ENCODE measurements around the gene PILRA. TPM values are rescaled to one million over a fixed set of nuclear protein-coding genes. Genes with fewer than 3 reads are reported as not detected.
"Not testable (repeated sequence)": the region's sequence is repeated elsewhere in the genome, so short reads cannot be mapped to it uniquely, and the experiment has no call there.

Gene PILRA
- total RNA-seq, 2 donors from 2014 or later = 5.9 to 15.3 TPM

DNA sequence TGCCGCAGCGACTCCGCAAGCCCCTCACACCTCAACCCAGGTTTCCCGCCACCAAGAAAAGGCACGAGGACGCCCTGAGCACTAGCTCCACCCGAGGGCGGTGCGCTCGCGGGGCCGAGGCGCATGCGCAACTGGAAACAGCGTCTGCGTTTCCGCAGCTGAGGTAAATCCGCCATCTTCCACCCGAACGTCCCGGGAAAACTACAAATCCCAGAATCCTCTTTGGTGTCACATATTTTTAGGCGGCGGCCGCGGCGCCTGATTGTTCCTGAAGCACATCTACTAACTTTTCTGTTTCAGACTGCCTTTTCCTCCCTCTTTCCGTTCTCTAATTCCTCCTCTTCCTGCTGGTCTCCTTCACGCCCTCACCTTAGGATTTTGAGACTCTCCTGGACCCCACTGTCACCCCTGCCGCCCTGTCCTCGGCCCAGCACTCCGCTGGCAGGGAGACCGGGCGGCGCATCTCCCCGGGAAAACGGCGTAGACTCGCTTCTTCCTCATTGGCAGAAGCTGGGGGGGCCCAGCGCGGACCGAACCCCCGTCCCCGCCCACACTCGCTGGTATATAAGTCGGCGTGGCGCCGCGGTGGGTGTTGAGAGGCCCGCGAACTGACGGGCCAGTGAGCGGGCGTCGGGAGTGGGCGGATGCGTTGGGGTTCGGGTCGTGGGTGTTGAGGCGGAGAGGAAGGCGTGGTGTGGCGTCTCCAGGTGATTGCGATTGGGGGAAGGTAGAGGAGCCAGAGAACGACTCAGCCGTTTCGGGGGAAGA, 55.1 kb downstream of the PILRA start, which contains the start of gene ZCWPW1:
Gene ZCWPW1 (minus strand): TSS at position 505 of the 768 bp plus-strand sequence. CDS start 8,054 bp downstream, outside the sequence.
- intact Hi-C loops (cut with DNase I) = no loop called here

DNA sequence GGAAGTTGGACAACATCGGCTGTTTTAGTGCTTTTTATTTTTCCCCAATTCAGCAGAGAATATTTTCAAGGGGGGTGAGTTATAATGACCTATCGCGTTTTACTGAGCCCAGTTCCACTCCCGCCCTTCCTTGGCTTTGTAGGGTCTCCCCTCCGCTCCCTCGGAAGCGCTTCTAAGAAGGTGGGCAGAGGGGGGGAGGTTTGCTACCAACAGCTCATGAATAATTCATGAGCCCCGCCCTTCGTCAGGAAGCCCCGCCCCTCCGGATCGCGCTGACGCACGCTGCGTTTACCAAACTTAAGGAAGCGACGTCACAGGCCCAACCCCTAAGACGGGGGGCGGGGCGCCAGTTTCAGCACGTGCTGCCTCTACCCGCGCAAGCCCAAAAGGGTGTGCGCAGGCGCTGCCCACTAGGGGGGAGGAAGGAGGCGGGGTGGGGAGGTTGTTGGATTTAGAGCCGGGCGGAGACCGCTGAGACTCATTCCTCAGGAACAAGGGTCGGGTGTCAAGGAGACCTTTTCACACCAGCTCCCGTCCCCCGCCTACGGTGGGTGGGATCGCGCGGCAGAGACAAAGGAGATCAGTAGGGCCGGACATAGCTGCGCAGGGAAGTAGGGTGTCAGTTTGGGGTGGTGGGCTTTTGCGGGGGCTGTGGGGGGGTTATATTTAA, 55.8 kb downstream of the PILRA start:
- intact Hi-C loops (cut with DNase I) = no loop called here
- peak; percentile 100 for DNase-seq (ENCODE audit: low spot score)

More for the DNA sequence above, 55.1 kb downstream of the PILRA start, which contains the start of gene ZCWPW1:
- DNase-seq (ENCODE audit: low spot score) = peak; percentile 99

DNA sequence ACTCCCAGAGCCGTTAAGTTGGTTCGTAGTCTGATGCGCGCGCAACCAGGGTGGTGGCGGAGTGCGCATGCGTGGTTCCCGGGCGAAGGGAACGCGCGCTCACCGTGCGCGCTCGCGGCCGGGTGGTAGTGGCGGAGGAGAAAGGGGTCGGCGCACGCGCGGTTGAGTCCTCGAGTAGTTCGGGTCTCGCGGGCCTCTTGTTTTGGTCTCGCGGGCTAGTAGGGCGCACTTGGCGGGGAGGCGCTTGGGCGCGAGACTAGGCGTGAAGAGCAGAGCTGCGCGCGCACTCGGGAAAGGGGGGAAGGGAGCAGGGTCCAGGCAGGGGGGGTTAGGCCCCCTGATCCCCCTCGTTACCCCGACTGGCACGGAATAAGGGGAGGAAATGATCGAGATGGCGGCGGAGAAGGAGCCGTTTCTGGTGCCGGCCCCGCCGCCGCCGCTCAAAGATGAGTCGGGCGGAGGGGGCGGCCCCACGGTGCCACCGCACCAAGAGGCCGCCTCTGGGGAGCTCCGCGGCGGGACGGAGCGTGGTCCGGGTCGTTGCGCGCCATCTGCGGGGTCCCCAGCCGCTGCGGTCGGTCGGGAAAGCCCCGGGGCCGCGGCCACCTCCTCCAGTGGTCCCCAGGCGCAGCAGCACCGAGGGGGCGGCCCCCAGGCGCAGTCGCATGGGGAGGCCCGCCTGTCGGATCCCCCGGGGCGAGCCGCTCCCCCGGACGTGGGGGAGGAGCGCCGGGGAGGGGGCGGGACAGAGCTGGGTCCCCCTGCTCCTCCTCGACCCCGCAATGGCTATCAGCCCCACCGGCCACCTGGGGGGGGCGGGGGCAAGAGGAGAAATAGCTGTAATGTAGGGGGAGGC, 56.6 kb downstream of the PILRA start, which contains the start of gene MEPCE:
Gene MEPCE (plus strand): TSS at position 195 of the 856 bp plus-strand sequence. CDS start 188 bp downstream, at position 383.
- peak; percentile 99 for DNase-seq (ENCODE audit: low spot score)
- intact Hi-C loops (cut with DNase I) = no loop called here

DNA sequence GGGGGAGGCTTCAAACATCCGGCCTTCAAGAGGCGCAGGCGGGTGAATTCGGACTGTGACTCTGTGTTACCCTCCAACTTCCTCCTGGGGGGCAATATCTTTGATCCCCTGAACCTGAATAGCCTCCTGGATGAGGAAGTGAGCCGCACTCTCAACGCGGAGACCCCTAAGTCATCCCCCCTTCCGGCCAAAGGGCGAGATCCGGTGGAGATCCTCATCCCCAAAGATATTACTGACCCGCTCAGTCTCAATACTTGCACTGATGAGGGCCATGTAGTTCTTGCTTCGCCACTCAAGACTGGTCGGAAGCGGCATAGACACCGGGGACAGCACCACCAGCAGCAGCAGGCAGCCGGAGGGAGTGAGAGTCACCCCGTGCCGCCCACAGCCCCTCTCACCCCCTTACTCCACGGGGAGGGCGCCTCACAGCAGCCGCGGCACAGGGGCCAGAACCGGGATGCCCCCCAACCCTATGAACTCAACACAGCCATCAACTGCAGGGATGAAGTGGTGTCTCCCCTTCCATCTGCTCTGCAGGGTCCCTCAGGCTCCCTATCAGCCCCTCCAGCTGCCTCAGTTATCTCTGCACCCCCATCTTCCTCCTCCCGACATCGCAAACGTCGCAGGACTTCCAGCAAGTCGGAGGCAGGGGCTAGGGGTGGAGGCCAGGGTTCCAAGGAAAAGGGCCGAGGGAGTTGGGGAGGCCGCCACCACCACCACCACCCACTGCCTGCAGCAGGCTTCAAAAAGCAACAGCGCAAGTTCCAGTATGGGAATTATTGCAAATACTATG, 57.4 kb downstream of the PILRA start:
- no peak for DNase-seq (ENCODE audit: low spot score)
- intact Hi-C loops (cut with DNase I) = no loop called here

DNA sequence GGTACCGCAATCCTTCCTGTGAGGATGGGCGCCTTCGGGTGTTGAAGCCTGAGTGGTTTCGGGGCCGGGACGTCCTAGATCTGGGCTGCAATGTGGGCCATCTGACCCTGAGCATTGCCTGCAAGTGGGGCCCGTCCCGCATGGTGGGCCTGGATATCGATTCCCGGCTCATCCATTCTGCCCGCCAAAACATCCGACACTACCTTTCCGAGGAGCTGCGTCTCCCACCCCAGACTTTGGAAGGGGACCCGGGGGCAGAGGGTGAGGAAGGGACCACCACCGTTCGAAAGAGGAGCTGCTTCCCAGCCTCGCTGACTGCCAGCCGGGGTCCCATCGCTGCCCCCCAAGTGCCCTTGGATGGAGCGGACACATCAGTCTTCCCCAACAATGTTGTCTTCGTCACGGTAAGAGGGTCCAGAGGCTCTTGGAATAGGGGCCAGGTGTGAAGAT, 58.0 kb downstream of the PILRA start:
- intact Hi-C loops (cut with DNase I) = no loop called here
- DNase-seq (ENCODE audit: low spot score) = peak; percentile 81

DNA sequence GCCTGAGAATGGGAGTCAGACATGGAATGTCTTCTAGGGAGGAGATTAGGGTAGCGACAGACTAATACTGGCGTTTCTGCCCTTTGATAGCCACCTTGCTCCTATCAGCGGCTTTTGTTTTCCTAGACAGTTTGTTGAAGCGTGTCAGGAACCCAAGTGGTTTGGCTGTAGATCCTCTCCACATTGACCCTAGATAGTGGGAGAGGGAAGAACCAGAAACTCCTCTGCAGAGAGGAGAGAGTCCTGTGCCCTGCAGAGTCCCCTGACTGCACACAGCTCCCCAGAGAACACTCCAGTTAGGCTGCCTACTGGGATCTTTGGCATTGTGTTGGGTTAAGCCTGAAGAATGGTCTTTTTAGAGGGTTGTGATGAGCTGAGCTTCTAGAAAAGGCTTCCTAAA, 58.8 kb downstream of the PILRA start:
- intact Hi-C loops (cut with DNase I) = no loop called here

DNA sequence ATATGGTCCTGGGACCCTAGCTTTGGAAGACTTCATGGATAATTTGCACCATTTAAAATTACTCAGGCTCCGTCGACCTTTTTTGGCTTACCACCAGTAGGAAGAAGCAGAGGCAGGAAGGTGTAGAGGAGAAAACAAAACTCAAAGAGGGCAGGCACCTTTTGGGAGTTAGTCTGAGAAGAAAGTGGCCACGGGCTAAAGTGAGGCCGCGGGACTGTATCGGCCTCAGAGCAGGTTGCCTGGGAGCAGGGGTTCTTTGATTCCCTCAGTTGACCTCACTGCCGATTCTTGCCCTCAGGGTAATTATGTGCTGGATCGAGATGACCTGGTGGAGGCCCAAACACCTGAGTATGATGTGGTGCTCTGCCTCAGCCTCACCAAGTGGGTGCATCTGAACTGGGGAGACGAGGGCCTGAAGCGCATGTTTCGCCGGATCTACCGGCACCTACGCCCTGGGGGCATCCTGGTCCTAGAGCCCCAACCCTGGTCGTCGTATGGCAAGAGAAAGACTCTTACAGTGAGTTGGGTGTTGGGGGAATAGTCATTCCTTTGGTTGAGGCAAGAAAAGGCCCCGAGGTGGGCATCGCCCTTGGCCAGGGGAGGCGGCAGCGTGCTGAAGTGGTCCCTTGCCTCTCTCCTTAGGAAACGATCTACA, 59.5 kb downstream of the PILRA start:
- intact Hi-C loops (cut with DNase I) = no loop called here
- peak; percentile 70 for DNase-seq (ENCODE audit: low spot score)

More for the DNA sequence above, 58.8 kb downstream of the PILRA start:
- DNase-seq (ENCODE audit: low spot score) = no peak

DNA sequence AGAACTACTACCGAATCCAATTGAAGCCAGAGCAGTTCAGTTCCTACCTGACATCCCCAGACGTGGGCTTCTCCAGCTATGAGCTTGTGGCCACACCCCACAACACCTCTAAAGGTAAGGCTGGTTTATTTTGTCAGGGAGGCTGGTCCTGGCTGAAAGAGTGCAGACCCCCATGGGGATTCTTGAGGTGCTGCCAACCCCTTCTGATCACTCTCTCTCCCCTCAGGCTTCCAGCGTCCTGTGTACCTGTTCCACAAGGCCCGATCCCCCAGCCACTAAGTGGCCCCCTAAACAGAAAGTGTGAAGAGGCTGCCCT, 59.9 kb downstream of the PILRA start:
- intact Hi-C loops (cut with DNase I) = no loop called here
- no peak for DNase-seq (ENCODE audit: low spot score)

DNA sequence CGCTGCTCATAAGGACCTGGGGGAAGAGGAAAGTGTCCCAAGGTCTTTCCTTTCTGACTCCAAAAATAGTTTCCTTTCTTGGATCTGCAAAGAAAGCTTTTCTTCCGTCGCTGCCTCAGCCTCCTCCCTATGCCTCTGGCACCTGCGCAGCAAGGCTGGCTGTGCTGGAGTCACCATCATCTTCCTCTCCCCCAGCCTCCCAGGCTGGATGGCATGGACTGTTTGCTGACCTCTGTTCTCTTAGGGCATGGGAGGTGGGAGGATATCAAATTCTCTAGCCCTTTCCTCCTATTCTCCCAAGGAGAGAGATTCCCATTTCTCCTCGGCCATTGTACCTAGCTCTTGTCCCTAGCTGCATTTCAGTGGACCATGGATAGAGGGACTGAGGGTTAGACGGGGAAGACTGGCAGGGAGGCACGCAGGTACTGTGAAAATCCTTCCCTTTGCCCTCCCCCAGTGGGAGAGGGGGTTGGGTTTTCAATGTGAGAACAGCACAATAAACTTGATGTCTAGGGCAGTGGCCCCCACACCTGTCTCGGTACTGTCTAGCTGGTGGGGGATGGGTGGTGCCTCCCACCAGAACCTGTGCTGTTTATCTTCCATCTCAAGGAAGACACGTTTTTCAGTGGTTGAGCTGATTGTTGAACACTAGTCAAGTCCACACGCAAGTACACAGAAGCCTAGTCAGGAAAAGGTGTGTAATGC, 60.5 kb downstream of the PILRA start:
- peak; percentile 49 for DNase-seq (ENCODE audit: low spot score)
- intact Hi-C loops (cut with DNase I) = no loop called here

DNA sequence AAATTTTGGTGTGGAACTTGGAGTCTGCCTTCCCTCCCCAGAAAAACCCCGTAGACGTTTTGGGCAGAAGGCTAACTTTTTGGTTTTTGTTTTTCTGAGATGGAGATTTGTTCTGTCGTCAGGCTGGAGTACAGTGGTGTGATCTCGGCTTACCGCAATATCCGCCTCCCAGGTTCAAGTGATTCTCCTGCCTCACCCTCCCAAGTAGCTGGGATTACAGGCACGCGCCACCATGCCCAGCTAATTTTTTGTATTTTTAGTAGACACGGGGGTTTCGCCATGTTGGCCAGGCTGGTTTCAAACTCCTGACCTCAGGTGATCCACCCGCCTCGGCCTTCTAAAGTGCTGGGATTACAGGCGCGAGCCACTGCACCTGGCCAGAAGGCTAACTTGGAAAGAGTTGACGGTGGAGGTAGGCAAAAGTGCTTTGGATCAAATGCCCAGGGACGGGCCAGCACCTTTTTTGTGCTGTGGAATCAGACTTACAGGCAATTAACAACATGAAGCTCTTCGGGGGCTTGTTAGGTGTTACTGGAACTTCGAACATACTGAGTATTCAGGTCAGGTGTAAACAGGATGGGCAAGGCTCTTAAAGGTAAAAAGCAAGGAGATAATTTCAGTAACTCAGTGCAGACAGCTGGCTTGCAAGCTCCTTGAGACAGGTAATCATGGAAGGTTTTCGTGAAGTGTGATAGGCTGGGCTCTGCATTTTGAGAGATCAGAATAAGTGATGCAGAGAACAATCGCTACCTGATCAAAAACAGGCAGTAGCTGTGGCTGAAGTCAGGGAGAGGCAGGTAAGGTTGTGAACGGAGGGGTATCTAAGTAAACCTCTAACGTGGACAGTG, 61.2 kb downstream of the PILRA start:
- no peak for DNase-seq (ENCODE audit: low spot score)
- intact Hi-C loops (cut with DNase I) = no loop called here

DNA sequence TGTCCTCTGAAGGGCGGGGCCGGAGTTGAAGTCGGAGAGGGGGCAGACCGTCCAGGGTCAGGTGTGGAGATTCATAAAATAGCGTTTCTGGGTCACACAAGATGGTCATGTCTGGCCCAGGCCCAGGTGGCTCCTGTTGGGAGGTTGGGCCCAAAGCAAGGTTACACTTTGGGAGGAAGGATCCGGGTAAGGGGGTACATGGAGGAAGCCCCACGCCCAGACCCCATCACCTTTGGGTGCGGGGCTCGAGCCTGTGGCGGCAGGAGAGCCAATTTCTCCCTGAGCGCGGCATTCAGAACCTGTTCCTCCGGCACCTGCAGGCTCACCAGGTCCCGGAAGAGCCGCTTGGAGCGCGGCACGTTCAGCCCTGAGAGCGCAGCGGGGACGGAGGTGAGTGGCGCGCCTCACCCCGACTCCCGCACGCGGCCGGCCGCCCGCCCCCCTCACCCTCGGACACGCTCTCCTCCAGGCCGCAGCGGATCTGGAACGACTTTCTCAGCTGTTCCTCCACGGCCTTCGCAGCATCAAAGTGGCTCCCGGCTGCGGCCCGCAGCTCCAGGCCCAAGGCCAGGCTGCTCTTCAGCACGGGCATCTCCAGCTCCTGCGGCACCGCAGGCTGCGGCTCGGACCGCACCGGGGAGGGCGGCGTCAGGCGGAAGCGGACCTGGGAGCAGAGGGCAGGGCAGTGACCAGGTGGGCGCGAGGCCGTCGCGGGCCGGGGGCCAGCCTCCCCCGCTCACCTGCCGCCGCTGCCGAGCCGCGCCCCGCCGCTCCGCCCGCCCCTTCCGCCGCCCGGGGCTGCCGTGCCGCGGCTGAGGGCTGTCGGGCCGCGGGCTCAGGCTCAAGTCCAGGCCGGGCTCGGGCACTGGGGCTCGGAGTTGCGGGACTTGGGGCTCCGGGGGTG, 62.4 kb downstream of the PILRA start:
- peak; percentile 86 for DNase-seq (ENCODE audit: low spot score)
- intact Hi-C loops (cut with DNase I) = no loop called here

DNA sequence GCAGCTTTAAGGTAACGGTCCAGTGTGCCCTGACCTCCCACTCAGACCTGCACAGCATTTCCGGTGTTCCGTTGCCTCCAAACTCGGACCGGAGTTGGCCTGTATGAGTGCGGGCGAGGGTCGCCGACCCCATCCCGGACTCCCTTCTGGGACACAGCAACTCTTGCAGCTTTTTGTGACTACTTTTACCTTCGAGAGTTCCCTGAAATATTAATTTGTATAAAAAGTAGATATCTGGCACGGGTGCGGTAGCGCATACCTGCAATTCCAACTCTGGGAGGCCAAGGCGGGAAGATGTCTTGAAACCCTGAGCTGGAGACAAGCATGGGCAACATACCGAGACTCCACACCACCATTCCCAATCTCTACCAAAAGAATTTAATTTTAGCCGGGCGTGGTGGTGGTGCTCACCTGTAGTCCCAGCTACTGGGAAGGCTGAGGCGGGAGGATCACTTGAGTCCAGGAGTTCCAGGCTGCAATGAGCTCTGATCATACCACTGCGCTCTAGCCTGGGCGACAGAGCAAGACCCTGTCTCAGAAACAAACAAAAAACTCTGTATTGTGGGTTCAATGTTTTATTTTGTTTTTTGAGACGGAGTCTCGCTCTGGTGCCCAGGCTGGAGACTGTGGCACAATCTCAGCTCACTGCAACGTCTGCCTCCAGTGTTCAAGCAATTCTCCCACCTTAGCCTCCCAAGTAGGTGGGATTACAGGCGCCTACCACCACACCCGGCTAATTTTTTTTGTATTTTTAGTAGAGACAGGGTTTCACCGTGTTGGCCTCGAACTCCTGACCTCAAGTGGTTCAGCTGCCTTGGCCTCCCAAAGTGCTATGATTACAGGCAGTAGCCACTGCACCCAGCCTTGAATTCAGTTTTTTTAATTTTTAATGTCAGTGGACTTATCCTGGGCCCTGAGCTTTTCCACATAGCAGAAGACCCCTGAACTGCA, 64.1 kb downstream of the PILRA start:
- peak; percentile 74 for DNase-seq (ENCODE audit: low spot score)
- intact Hi-C loops (cut with DNase I) = no loop called here

DNA sequence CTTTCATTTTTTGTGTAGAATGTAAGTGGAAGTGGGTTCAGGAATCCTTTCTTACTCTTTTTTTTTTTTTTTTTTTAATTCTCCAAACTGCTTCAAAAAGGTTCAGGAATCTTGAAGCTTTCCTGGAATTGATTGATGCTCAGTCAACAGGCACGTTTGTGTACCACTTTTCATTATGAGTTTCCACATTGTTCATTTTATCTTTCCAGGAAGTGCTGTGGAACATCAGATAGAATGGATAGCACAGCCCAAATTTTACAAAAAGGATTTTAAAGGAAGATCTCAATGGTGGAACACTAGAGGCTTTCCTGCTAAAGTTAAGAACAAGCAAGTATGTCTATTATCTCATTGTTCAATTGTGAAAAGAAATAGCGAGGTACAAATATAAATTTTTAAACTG, 64.9 kb downstream of the PILRA start:
- intact Hi-C loops (cut with DNase I) = no loop called here
- DNase-seq (ENCODE audit: low spot score) = no peak

DNA sequence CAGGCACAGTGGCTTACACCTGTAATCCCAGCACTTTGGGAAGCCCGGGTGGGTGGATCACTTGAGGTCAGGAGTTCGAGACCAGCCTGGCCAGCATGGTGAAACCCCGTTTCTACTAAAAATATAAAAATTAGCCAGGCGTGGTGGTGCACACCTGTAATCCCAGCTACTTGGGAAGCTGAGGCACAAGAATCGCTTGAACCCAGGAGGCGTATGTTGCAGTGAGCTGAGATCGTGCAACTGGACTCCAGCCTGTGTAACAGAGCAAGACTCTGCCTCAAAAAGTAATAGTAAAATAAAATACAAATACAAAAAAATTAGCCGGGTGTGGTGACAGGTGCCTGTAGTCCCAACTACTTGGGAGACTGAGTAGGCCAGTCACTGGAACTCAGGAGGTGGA, 65.4 kb downstream of the PILRA start:
- DNase-seq (ENCODE audit: low spot score) = peak; percentile 32
- intact Hi-C loops (cut with DNase I) = not testable (repeated sequence)

DNA sequence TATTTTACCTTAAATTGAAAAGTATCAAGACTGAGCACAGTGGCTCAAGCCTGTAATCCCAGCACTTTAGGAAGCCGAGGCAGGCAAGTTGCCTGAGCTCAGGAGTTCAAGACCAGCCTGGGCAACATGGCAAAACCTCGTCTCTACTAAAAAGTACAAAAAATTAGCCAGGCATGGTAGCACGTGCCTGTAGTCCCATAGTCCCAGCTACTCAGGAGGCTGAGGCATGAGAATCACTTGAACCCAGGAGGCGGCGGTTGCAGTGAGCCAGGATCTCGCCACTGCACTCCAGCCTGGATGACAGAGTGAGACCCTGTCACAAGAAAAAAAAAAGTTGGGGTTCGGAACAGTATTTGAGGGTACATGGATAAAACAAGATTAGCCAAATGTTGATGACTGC, 66.0 kb downstream of the PILRA start:
- peak; percentile 32 for DNase-seq (ENCODE audit: low spot score)
- intact Hi-C loops (cut with DNase I) = not testable (repeated sequence)
